Omental fat pad (tissue), 4 donors: Measurements from ENCODE around the gene WWC1. TPM values are rescaled to one million over a fixed set of nuclear protein-coding genes. Genes with fewer than 3 reads are reported as not detected.

Experiments used
- ATAC-seq: fragments of 150-250 bp; one replicate; pipeline ENCODE4 v1.9.1; 2016; ENCODE audit warnings: mild to moderate bottlenecking, moderate library complexity; ENCODE audit not compliant: low FRiP score
- DNase-seq: peaks from one replicate; pipeline ENCODE4 v3.0.0-alpha.2; 2019; ENCODE audit warnings: low spot score
- total RNA-seq, 4 donors: library from RNA; depleted of rRNA; stranded (reverse); fragments of >200 nt; gene quantifications; one replicate each; pipeline ENCODE4 v1.1.0, GENCODE V29; 2016
- TF ChIP-seq, protein P1 (sequence below), 3 donors: fragments of 450-650 bp; IDR thresholded peaks; one replicate each; pipeline ENCODE4 v1.5.1; 2016 to 2017; ENCODE audit warnings: antibody characterized with exemption in 3 of 3, mild to moderate bottlenecking in 3 of 3, moderate library complexity in 2 of 3

Gene WWC1
- total RNA-seq, 4 donors from 2014 or later, result 0.63 to 92.6 (median 21.0) TPM

DNA sequence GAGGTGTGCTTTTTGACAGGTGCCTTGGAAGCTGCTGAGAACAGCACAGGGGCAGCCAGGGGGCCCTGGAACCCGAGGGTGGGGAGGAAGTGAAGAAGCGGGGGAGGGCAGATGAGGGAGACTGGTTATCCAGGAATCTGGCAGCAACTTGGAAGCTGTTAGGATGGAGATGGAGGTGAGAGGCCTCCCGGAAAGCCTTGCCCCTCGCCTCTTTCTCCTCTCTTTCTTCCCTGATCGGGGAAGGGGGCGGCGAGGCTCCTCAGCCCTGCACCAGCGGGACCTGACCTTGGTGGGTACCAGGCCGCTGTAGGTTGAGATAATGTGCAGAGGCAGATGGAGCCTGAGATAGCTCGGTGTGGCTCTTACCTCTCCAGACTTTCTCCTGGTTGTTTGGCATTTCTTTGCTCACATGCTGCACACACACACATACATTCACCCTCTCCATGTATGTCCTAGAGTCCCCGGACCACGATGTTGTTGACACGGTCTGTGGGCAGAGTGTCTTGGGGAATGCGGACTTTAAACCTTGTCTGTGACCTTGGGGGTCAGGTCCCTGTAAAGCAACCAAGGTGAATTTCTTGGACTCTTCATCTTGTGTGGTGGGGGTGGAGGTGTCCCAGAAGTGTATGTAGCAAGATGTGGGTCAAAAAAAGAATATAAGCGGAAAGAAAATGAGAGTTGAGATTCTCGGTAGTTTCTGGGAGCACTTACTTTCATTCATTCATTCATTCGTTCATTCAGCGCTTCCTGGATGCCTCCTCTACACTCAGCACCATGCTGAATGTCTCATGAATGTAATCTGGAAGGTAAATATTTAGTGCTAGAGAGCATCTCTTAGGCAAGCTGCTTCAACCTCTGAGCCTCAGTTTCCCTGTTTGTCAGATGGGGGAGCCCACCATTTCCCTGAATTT lies 1.6 kb downstream of the WWC1 start:
- TF ChIP-seq, protein P1, sequence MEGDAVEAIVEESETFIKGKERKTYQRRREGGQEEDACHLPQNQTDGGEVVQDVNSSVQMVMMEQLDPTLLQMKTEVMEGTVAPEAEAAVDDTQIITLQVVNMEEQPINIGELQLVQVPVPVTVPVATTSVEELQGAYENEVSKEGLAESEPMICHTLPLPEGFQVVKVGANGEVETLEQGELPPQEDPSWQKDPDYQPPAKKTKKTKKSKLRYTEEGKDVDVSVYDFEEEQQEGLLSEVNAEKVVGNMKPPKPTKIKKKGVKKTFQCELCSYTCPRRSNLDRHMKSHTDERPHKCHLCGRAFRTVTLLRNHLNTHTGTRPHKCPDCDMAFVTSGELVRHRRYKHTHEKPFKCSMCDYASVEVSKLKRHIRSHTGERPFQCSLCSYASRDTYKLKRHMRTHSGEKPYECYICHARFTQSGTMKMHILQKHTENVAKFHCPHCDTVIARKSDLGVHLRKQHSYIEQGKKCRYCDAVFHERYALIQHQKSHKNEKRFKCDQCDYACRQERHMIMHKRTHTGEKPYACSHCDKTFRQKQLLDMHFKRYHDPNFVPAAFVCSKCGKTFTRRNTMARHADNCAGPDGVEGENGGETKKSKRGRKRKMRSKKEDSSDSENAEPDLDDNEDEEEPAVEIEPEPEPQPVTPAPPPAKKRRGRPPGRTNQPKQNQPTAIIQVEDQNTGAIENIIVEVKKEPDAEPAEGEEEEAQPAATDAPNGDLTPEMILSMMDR (IDR thresholded peaks at IDR 0.05), result no peak
- ATAC-seq (no peak), DNase-seq (no peak)

DNA sequence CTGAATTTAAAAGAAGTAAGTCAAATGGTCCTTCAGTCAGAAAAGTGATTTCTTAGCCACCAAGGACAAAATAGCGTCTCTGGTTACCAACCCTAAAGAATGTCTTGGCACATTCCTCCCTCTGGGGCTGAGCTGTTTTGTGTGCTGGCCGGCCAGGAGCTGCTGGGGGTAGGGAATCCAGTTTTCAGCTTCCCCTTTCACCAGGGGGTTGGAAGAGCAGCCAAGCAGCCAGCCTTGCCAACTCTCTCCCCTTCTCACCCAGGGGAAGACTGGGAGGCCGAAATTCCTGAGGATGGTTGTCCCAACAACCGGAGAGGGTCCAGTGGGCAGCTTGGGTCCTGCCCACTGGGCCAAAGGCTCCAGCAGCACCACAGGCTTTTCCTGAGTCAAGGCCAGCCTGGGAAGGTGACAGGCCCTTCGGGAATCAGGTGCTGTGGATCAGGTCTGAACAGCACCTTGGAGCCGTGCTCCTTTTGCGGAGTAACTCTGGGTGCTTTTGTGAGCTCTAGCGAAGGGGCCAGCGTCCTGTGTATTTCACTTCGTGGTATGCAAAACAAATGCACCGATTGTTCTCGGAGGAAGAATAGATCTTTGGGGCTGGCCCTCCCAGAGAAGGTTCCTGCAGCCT lies 4.2 kb downstream of the WWC1 start:
- TF ChIP-seq, protein P1 (IDR thresholded peaks at IDR 0.05), result no peak
- DNase-seq (no peak), ATAC-seq (peak; percentile 43)

DNA sequence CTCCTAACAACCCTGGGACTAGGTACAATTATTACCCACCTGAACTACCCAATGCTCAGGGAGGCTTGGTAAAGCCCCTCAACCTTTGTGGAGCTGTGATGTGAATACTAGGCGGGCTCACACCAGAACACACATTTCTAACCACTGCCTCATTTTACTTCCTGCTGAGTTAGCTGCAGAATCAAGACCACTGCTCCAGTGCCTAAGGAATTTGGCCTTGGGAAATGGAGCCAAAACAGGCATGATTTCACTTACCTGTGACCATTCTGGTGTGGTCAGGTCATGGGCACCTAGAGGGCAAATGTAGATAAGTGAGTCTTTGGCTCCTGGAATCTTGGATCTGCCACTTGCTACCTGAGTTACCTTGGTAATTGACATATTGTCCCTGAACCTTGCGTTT lies 5.2 kb downstream of the WWC1 start:
- TF ChIP-seq, protein P1 (IDR thresholded peaks at IDR 0.05), result no peak
- DNase-seq (no peak), ATAC-seq (no peak)

DNA sequence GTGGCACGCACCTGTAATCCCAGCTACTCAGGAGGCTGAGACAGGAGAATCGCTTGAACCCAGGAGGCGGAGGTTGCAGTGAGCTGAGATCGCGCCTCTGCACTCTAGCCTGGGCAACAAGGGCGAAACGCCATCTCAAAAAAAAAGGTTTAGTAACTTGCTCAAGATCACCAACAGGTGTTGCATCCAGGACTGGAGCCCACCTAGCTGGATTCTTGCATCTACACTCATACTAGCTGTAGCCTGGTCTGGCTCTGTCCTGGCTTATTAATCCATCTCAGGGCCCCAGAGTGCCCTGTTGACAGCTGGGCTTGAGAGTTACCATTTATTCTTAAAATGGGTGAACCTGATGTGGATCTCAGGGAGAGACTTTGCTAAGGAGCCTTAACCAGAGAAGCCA lies 7.5 kb downstream of the WWC1 start:
- ATAC-seq (no peak), DNase-seq (no peak)
- TF ChIP-seq, protein P1 (IDR thresholded peaks at IDR 0.05), result no peak

DNA sequence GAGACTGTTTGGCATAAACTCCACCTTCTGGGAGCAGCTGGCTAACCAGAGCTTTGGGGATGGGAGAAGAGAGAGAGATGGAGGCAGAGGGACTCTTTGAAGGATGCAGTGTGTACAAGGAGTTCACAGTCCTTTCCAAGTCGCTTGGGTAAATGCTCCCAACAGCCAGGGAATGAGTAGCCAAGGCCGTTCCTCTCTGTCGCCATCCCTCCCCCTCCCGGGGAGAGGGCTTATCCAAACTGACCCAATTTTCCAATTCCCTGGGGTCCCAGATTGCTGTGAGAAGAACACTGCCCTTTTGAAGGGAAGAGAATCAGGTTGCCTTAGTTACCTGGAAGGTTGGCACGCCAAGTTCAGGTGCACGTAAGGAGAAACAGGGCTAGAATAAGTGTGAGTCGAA lies 7.9 kb downstream of the WWC1 start:
- DNase-seq (no peak), ATAC-seq (no peak)
- TF ChIP-seq, protein P1 (IDR thresholded peaks at IDR 0.05), result no peak

DNA sequence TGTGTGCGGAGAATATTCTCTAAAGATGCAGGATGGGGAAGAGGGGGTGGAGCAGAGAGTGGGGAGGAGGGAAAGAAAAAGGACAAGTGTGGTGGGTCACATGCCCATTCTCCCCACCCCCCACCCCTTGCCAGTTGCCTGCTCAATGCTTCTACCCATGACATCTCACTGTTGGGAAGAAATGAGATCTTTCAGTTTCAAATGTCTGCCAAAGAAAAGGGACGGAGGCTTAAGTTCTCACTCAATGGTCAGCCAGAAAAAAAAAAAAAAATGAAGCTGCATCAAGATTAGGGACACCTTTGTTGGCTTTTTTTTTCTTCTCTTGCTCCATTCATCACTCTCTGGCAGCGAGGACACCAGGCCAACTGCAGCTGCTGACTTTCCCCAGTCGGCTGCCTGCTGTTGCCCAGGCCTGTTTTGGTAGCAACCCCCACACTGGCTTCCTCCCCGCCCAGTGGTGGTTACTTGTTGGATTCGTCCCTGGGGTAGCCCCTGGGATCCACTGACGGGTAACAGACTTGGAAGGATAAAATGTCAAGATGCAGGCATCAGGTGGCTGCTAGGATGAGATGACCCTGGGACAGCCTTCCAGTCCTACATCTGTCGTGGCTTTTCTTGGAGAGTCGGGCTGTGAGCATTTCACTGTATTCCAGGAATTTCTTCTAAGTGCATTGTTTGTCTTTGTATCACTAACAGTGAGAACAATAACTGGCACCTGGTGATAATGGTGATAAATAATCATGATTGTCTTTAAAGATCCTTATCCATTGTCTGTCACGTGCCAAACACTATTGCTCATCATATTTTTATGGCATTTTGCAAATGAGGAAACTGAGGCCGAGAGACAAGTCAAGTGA lies 9.1 kb downstream of the WWC1 start:
- no peak for DNase-seq
- TF ChIP-seq, protein P1 (IDR thresholded peaks at IDR 0.05), result no peak
- ATAC-seq, result no peak
